ENCODE measurements around the gene DNM2.

Gene DNM2

DNA sequence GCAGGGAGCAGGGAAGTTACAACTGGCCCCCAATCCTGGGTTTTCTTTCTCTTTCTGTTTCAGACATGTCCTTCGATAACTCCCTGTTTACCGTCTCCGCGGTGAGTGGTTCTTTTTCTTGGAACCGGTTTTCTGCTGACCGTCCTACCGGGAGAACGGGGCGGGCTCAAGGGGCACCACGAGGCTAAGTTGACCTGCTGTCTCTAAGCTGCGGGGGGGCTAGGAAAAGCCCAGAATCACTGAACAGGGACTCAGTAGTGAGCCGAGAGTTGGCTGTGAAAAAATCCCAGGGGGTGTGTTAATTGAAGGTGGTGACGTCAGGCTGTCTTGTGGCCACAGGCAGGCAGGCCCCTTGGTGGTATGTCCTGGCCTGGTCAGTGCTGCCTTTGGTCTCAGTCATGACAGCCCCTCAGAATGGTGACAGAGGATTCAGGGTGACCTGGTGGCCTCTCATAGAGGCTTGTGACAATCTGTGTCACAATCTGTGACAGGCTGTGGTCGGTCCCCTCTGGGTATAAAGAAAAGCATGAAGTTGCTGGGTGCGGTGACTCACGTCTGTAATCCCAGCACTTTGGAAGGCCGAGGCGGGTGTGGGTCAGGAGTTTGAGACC is 145.3 kb downstream of the DNM2 start:
- Histone ChIP-seq H2BK12ac (ENCODE audit: low read length) (no peak overlapping the region), H3K18ac (ENCODE audit: low read length) (no peak overlapping the region), H3K4ac (ENCODE audit: low read depth, low read length) (no peak overlapping the region), H3K4me3 (ENCODE audit: low read depth, low read length) (no peak overlapping the region), H3K9me3 (ENCODE audit: insufficient read depth, low read depth, low read length) (no peaks in the 10 kb centered on the region), H3K27ac (ENCODE audit: low read depth, low read length) (no peak overlapping the region), H3K14ac (ENCODE audit: low read length) (no peak overlapping the region), H3K9ac (ENCODE audit: low read length) (no peak overlapping the region), H4K91ac (ENCODE audit: low read depth, low read length) (no peak overlapping the region), H3K79me1 (ENCODE audit: low read length) (peaks cover 1% of the 10 kb centered on the region), H3K27me3 (ENCODE audit: insufficient read depth, low read length) (no peaks in the 10 kb centered on the region), H2BK120ac (ENCODE audit: insufficient read depth, low read length, poor library complexity) (no peak overlapping the region), H3K36me3 (ENCODE audit: control insufficient read depth in 1 of 2, insufficient read depth in 2 of 2, low read length in 2 of 2) (no peaks in the 10 kb centered on the region), H3K79me2 (ENCODE audit: control insufficient read depth, insufficient read depth, low read length, poor library complexity) (no peaks in the 10 kb centered on the region), H3K4me1 (ENCODE audit: control insufficient read depth in 1 of 2, insufficient read depth in 2 of 2, low read length in 2 of 2) (peaks cover 0 to 4% of the 10 kb centered on the region in 2 experiments), H2AK5ac (ENCODE audit: low read length) (no peak overlapping the region), H2BK5ac (ENCODE audit: low read depth, low read length, poor library complexity) (no peak overlapping the region), H3K4me2 (ENCODE audit: low read length) (no peak overlapping the region), H4K8ac (ENCODE audit: low read depth, low read length) (no peak overlapping the region), H2AFZ (ENCODE audit: insufficient read depth, low read length, poor library complexity) (no peak overlapping the region), H3K23ac (ENCODE audit: low read length) (no peak overlapping the region), H4K12ac (ENCODE audit: low read depth, low read length) (no peak overlapping the region)
- peak; percentile 96 to 97 for DNase-seq
- no CpG with 5 or more reads among the region's 18 CpGs for WGBS (ENCODE audit: extremely low coverage, insufficient coverage, insufficient read length)

DNA sequence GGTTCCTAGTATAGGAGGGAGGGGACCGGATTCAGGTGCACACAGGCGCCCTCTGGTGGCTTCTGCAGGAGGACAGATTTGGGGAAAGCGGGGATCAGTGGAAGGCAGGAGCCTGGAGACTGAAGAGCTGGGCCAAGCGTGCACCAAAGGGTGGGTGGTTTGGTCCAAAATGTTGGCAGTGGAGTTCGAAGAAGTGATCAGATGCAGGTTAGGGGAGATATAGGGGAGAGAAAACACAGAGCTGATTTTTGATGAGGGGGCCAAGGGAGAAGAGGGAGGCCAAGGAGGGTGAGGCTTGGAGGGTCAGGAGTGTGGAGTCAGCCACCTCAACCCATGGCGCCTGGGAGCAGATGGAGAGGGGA is 146.6 kb downstream of the DNM2 start:
- H3K14ac ChIP-seq (ENCODE audit: low read length): no peak overlapping the region
- no peak overlapping the region for H3K27ac ChIP-seq (ENCODE audit: low read depth, low read length)
- no peak overlapping the region for H3K23ac ChIP-seq (ENCODE audit: low read length)
- H3K4me1 ChIP-seq (ENCODE audit: control insufficient read depth in 1 of 2, insufficient read depth in 2 of 2, low read length in 2 of 2): peaks cover 0 to 4% of the 10 kb centered on the region in 2 experiments
- H3K79me2 ChIP-seq (ENCODE audit: control insufficient read depth, insufficient read depth, low read length, poor library complexity): no peaks in the 10 kb centered on the region
- no peak overlapping the region for H2AFZ ChIP-seq (ENCODE audit: insufficient read depth, low read length, poor library complexity)
- no peak overlapping the region for H3K4me3 ChIP-seq (ENCODE audit: low read depth, low read length)
- H2AK5ac ChIP-seq (ENCODE audit: low read length): no peak overlapping the region
- no peaks in the 10 kb centered on the region for H3K9me3 ChIP-seq (ENCODE audit: insufficient read depth, low read depth, low read length)
- no CpG with 5 or more reads among the region's 6 CpGs for WGBS (ENCODE audit: extremely low coverage, insufficient coverage, insufficient read length)
- H3K27me3 ChIP-seq (ENCODE audit: insufficient read depth, low read length): no peaks in the 10 kb centered on the region
- H2BK12ac ChIP-seq (ENCODE audit: low read length): no peak overlapping the region
- H3K4ac ChIP-seq (ENCODE audit: low read depth, low read length): no peak overlapping the region
- H2BK120ac ChIP-seq (ENCODE audit: insufficient read depth, low read length, poor library complexity): no peak overlapping the region
- no peak overlapping the region for H3K18ac ChIP-seq (ENCODE audit: low read length)
- H3K79me1 ChIP-seq (ENCODE audit: low read length): peaks cover 1% of the 10 kb centered on the region
- H3K4me2 ChIP-seq (ENCODE audit: low read length): no peak overlapping the region
- peak overlapping the region; percentile 61 for H4K12ac ChIP-seq (ENCODE audit: low read depth, low read length)
- H2BK5ac ChIP-seq (ENCODE audit: low read depth, low read length, poor library complexity): no peak overlapping the region
- peak; percentile 57 to 85 for DNase-seq
- H3K9ac ChIP-seq (ENCODE audit: low read length): no peak overlapping the region
- peak overlapping the region; percentile 47 for H4K8ac ChIP-seq (ENCODE audit: low read depth, low read length)
- H3K36me3 ChIP-seq (ENCODE audit: control insufficient read depth in 1 of 2, insufficient read depth in 2 of 2, low read length in 2 of 2): no peaks in the 10 kb centered on the region
- H4K91ac ChIP-seq (ENCODE audit: low read depth, low read length): peak overlapping the region; percentile 63

DNA sequence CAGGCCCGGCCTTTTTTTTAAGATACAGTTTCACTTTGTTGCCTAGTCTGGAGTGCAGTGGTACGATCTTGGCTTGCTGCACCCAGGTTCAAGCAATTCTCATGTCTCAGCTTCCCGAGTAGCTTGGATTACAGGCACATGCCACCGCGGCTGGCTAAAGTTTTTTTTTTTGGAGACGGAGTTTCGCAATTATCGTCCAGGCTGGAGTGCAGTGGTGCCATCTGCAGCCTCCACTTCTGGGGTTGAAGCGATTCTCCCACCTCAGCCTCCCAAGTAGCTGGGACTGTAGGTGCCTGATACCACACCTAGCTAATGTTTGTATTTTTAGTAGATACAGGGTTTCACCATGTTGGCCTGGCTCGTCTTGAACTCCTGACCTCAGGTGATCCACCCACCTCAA is 148.6 kb downstream of the DNM2 start:
- Histone ChIP-seq H2AK5ac (ENCODE audit: low read length) (no peak overlapping the region), H3K4me2 (ENCODE audit: low read length) (no peak overlapping the region), H3K23ac (ENCODE audit: low read length) (no peak overlapping the region), H4K8ac (ENCODE audit: low read depth, low read length) (no peak overlapping the region), H3K79me2 (ENCODE audit: control insufficient read depth, insufficient read depth, low read length, poor library complexity) (no peaks in the 10 kb centered on the region), H3K4ac (ENCODE audit: low read depth, low read length) (no peak overlapping the region), H3K9me3 (ENCODE audit: insufficient read depth, low read depth, low read length) (no peaks in the 10 kb centered on the region), H3K4me1 (ENCODE audit: control insufficient read depth in 1 of 2, insufficient read depth in 2 of 2, low read length in 2 of 2) (peaks cover 0 to 6% of the 10 kb centered on the region in 2 experiments), H3K27ac (ENCODE audit: low read depth, low read length) (no peak overlapping the region), H3K14ac (ENCODE audit: low read length) (no peak overlapping the region), H2BK5ac (ENCODE audit: low read depth, low read length, poor library complexity) (no peak overlapping the region), H4K12ac (ENCODE audit: low read depth, low read length) (no peak overlapping the region), H2BK12ac (ENCODE audit: low read length) (no peak overlapping the region), H3K9ac (ENCODE audit: low read length) (no peak overlapping the region), H2AFZ (ENCODE audit: insufficient read depth, low read length, poor library complexity) (no peak overlapping the region), H4K91ac (ENCODE audit: low read depth, low read length) (no peak overlapping the region), H3K18ac (ENCODE audit: low read length) (no peak overlapping the region), H3K36me3 (ENCODE audit: control insufficient read depth in 1 of 2, insufficient read depth in 2 of 2, low read length in 2 of 2) (no peaks in the 10 kb centered on the region), H3K27me3 (ENCODE audit: insufficient read depth, low read length) (no peaks in the 10 kb centered on the region), H3K79me1 (ENCODE audit: low read length) (peaks cover 5% of the 10 kb centered on the region), H2BK120ac (ENCODE audit: insufficient read depth, low read length, poor library complexity) (no peak overlapping the region), H3K4me3 (ENCODE audit: low read depth, low read length) (no peak overlapping the region)
- WGBS (ENCODE audit: extremely low coverage, insufficient coverage, insufficient read length): no CpG with 5 or more reads among the region's 10 CpGs
- no peak for DNase-seq

DNA sequence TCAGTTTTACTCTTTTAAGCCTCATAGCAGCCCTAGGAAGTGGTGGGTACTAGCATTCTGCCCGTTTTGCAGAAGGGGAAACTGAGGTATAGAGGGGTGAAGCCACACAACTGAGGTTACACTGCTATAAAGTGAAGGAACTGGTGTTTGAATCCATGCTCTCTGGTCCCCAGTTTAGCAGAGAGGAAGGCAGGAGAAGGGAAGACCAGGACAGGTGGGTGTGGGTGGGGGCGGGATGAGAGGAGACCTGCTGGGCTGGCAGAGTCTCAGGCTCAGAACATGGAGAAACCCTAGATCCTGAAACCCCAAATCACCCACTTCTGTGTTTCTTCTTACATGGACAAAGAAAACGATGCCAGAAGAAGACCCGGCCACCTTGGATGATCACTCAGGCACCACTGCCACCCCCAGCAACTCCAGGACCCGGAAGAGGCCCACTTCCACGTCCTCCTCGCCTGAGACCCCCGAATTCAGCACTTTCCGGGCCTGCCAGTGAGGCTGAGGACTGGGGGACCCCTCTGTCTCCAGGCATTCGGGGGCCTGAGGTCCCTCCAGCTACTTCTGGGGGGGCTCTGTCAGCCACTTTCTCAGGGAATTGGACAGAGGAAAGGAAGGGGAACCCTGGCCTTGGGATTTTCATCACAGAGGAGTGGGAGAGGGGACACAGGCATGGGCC is 151.1 kb downstream of the DNM2 start:
- Histone ChIP-seq H3K14ac (ENCODE audit: low read length) (no peak overlapping the region), H3K27me3 (ENCODE audit: insufficient read depth, low read length) (no peaks in the 10 kb centered on the region), H4K91ac (ENCODE audit: low read depth, low read length) (no peak overlapping the region), H3K9me3 (ENCODE audit: insufficient read depth, low read depth, low read length) (no peaks in the 10 kb centered on the region), H3K79me2 (ENCODE audit: control insufficient read depth, insufficient read depth, low read length, poor library complexity) (peaks cover 17% of the 10 kb centered on the region), H2AK5ac (ENCODE audit: low read length) (no peak overlapping the region), H3K79me1 (ENCODE audit: low read length) (peaks cover 10% of the 10 kb centered on the region), H2BK5ac (ENCODE audit: low read depth, low read length, poor library complexity) (no peak overlapping the region), H3K4me1 (ENCODE audit: control insufficient read depth in 1 of 2, insufficient read depth in 2 of 2, low read length in 2 of 2) (peaks cover 0 to 4% of the 10 kb centered on the region in 2 experiments), H2BK120ac (ENCODE audit: insufficient read depth, low read length, poor library complexity) (no peak overlapping the region), H3K4me3 (ENCODE audit: low read depth, low read length) (no peak overlapping the region), H4K12ac (ENCODE audit: low read depth, low read length) (no peak overlapping the region), H3K36me3 (ENCODE audit: control insufficient read depth in 1 of 2, insufficient read depth in 2 of 2, low read length in 2 of 2) (no peaks in the 10 kb centered on the region), H2BK12ac (ENCODE audit: low read length) (no peak overlapping the region), H3K23ac (ENCODE audit: low read length) (no peak overlapping the region), H3K4ac (ENCODE audit: low read depth, low read length) (no peak overlapping the region), H2AFZ (ENCODE audit: insufficient read depth, low read length, poor library complexity) (no peak overlapping the region), H3K9ac (ENCODE audit: low read length) (no peak overlapping the region), H3K18ac (ENCODE audit: low read length) (no peak overlapping the region), H3K4me2 (ENCODE audit: low read length) (no peak overlapping the region), H4K8ac (ENCODE audit: low read depth, low read length) (no peak overlapping the region), H3K27ac (ENCODE audit: low read depth, low read length) (no peak overlapping the region)
- DNase-seq: no peak
- WGBS (ENCODE audit: extremely low coverage, insufficient coverage, insufficient read length): no CpG with 5 or more reads among the region's 10 CpGs
